Measurements from ENCODE around the gene SLC12A8.

GRCh38 chr3:125055913-125056745 is 156.4 kb downstream of the SLC12A8 start, which contains the start of gene HEG1:
- TF ChIP-seq CTCF (IDR thresholded peaks at IDR 0.05) = no peak
- peak; percentile 8 to 57 (median 50) for TF ChIP-seq POLR2AphosphoS5 (IDR thresholded peaks at IDR 0.05)
- peak; percentile 7 for TF ChIP-seq POLR2A (IDR thresholded peaks at IDR 0.05)
- no peak for TF ChIP-seq EP300 (IDR thresholded peaks at IDR 0.05; ENCODE audit: low read depth)
